ENCODE results near the gene PID1. TPM values are rescaled to one million over a fixed set of nuclear protein-coding genes. Genes with fewer than 3 reads are reported as not detected.

PID1 gene
- total RNA-seq, 1 donor from 2014 or later: not detected

DNA sequence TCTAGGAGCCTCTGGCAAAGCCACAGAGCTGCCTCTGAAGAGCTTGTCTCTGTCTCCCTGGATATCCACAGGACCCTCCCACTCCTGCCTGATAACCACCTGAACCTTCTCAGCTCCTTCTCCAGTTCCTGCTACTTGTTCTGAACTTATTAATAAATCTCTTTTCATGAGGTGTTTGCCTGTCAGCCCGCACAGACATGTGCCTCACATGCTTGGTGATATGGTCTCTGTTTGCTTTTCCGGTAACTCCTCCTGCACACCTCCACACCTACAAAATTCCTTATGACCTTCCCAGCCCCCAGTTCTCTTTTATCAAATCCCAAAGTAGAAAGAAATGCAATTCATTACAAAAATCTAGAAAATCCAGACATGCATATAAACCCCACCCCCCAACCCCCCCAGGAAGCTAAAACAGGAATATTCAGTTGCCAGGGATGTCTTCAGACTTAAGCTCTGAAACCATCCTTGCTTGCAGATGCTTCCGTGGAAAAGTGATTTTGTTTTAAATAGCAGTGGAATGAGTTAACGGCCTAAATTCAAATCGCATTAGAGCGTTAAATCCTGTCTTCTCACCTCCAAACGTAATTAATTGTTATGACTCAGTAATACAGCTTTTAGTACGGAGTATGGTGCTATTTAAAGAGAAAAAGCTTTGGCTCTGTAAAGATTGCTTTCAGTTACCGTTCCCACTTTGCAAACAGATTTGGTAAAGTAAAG lies 2.1 kb upstream of the PID1 start:
- H3K4me3 Mint-ChIP-seq (ENCODE audit: unreplicated experiment): peak overlapping the region; percentile 19
- H3K27ac Mint-ChIP-seq (ENCODE audit: unreplicated experiment): no peak overlapping the region
- peaks cover 2% of the 10 kb centered on the region for H3K4me1 Mint-ChIP-seq (ENCODE audit: unreplicated experiment)
- H3K9me3 Mint-ChIP-seq (ENCODE audit: unreplicated experiment): no peaks in the 10 kb centered on the region
- H3K36me3 Mint-ChIP-seq (ENCODE audit: unreplicated experiment): no peaks in the 10 kb centered on the region
- peaks cover 35% of the 10 kb centered on the region for H3K27me3 Mint-ChIP-seq (ENCODE audit: unreplicated experiment)
- TF ChIP-seq, protein P1, sequence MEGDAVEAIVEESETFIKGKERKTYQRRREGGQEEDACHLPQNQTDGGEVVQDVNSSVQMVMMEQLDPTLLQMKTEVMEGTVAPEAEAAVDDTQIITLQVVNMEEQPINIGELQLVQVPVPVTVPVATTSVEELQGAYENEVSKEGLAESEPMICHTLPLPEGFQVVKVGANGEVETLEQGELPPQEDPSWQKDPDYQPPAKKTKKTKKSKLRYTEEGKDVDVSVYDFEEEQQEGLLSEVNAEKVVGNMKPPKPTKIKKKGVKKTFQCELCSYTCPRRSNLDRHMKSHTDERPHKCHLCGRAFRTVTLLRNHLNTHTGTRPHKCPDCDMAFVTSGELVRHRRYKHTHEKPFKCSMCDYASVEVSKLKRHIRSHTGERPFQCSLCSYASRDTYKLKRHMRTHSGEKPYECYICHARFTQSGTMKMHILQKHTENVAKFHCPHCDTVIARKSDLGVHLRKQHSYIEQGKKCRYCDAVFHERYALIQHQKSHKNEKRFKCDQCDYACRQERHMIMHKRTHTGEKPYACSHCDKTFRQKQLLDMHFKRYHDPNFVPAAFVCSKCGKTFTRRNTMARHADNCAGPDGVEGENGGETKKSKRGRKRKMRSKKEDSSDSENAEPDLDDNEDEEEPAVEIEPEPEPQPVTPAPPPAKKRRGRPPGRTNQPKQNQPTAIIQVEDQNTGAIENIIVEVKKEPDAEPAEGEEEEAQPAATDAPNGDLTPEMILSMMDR (IDR thresholded peaks at IDR 0.05): no peak
- no peak for DNase-seq (ENCODE audit: extremely low spot score, unreplicated experiment)

GRCh38 chr2:229269941-229270340 lies 1.1 kb downstream of the PID1 start:
- Mint-ChIP-seq H3K9me3 (ENCODE audit: unreplicated experiment) (peaks cover under 1% of the 10 kb centered on the region), H3K27me3 (ENCODE audit: unreplicated experiment) (peaks cover 34% of the 10 kb centered on the region), H3K4me3 (ENCODE audit: unreplicated experiment) (no peak overlapping the region), H3K27ac (ENCODE audit: unreplicated experiment) (no peak overlapping the region), H3K4me1 (ENCODE audit: unreplicated experiment) (peaks cover 2% of the 10 kb centered on the region), H3K36me3 (ENCODE audit: unreplicated experiment) (no peaks in the 10 kb centered on the region)
- no peak for DNase-seq (ENCODE audit: extremely low spot score, unreplicated experiment)
- TF ChIP-seq, protein P1 (IDR thresholded peaks at IDR 0.05): no peak

GRCh38 chr2:229269146-229269545 lies 1.9 kb downstream of the PID1 start:
- DNase-seq (ENCODE audit: extremely low spot score, unreplicated experiment): no peak
- Mint-ChIP-seq H3K27ac (ENCODE audit: unreplicated experiment) (no peak overlapping the region), H3K4me3 (ENCODE audit: unreplicated experiment) (no peak overlapping the region), H3K9me3 (ENCODE audit: unreplicated experiment) (peaks cover 7% of the 10 kb centered on the region), H3K27me3 (ENCODE audit: unreplicated experiment) (peaks cover 34% of the 10 kb centered on the region), H3K36me3 (ENCODE audit: unreplicated experiment) (no peaks in the 10 kb centered on the region), H3K4me1 (ENCODE audit: unreplicated experiment) (peaks cover 2% of the 10 kb centered on the region)
- TF ChIP-seq, protein P1 (IDR thresholded peaks at IDR 0.05): no peak

GRCh38 chr2:229268626-229269025 lies 2.5 kb downstream of the PID1 start:
- Mint-ChIP-seq H3K9me3 (ENCODE audit: unreplicated experiment) (peaks cover 11% of the 10 kb centered on the region), H3K27ac (ENCODE audit: unreplicated experiment) (no peak overlapping the region), H3K4me3 (ENCODE audit: unreplicated experiment) (no peak overlapping the region), H3K4me1 (ENCODE audit: unreplicated experiment) (peaks cover 2% of the 10 kb centered on the region), H3K27me3 (ENCODE audit: unreplicated experiment) (peaks cover 33% of the 10 kb centered on the region), H3K36me3 (ENCODE audit: unreplicated experiment) (no peaks in the 10 kb centered on the region)
- TF ChIP-seq, protein P1 (IDR thresholded peaks at IDR 0.05): no peak
- no peak for DNase-seq (ENCODE audit: extremely low spot score, unreplicated experiment)

DNA sequence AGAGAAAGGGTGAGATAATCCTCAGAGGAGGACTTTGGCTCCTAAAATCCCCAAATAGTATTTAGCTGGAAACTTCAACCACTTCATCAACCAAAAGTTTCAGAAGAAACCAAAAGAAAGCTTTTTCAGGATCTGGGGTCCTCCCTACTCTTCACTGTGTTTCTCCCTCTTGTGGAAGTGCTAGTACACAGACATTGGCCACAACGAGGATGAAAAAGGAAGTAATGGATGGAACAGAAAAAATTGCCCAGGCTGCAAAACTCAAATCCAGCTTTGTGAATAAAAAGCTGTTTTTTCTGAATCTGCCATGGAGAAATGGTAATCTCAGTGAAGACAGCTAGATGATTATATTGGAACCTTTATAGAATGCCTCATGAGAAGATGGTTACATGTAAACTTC lies 4.0 kb downstream of the PID1 start:
- no peaks in the 10 kb centered on the region for H3K36me3 Mint-ChIP-seq (ENCODE audit: unreplicated experiment)
- TF ChIP-seq, protein P1 (IDR thresholded peaks at IDR 0.05): no peak
- H3K4me3 Mint-ChIP-seq (ENCODE audit: unreplicated experiment): no peak overlapping the region
- DNase-seq (ENCODE audit: extremely low spot score, unreplicated experiment): no peak
- H3K9me3 Mint-ChIP-seq (ENCODE audit: unreplicated experiment): peaks cover 21% of the 10 kb centered on the region
- no peak overlapping the region for H3K27ac Mint-ChIP-seq (ENCODE audit: unreplicated experiment)
- H3K27me3 Mint-ChIP-seq (ENCODE audit: unreplicated experiment): peaks cover 26% of the 10 kb centered on the region
- H3K4me1 Mint-ChIP-seq (ENCODE audit: unreplicated experiment): no peaks in the 10 kb centered on the region
